DMS114 treated with DMSO at 0.1 percent for 48 hours (cell line): ENCODE results near the gene ADAMTS20.
A peak's percentile ranks its signal among the peaks of the same experiment; 100 is the strongest.
"Not testable (repeated sequence)": the region's sequence is repeated elsewhere in the genome, so short reads cannot be mapped to it uniquely, and the experiment has no call there.

ENCODE experiments used
- DNase-seq: peaks from one replicate; lab custom pipeline; 2025; ENCODE audit not compliant: unreplicated experiment; lab: John Stamatoyannopoulos, UW

Gene ADAMTS20, protein sequence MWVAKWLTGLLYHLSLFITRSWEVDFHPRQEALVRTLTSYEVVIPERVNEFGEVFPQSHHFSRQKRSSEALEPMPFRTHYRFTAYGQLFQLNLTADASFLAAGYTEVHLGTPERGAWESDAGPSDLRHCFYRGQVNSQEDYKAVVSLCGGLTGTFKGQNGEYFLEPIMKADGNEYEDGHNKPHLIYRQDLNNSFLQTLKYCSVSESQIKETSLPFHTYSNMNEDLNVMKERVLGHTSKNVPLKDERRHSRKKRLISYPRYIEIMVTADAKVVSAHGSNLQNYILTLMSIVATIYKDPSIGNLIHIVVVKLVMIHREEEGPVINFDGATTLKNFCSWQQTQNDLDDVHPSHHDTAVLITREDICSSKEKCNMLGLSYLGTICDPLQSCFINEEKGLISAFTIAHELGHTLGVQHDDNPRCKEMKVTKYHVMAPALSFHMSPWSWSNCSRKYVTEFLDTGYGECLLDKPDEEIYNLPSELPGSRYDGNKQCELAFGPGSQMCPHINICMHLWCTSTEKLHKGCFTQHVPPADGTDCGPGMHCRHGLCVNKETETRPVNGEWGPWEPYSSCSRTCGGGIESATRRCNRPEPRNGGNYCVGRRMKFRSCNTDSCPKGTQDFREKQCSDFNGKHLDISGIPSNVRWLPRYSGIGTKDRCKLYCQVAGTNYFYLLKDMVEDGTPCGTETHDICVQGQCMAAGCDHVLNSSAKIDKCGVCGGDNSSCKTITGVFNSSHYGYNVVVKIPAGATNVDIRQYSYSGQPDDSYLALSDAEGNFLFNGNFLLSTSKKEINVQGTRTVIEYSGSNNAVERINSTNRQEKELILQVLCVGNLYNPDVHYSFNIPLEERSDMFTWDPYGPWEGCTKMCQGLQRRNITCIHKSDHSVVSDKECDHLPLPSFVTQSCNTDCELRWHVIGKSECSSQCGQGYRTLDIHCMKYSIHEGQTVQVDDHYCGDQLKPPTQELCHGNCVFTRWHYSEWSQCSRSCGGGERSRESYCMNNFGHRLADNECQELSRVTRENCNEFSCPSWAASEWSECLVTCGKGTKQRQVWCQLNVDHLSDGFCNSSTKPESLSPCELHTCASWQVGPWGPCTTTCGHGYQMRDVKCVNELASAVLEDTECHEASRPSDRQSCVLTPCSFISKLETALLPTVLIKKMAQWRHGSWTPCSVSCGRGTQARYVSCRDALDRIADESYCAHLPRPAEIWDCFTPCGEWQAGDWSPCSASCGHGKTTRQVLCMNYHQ (N-terminal part only)

DNA sequence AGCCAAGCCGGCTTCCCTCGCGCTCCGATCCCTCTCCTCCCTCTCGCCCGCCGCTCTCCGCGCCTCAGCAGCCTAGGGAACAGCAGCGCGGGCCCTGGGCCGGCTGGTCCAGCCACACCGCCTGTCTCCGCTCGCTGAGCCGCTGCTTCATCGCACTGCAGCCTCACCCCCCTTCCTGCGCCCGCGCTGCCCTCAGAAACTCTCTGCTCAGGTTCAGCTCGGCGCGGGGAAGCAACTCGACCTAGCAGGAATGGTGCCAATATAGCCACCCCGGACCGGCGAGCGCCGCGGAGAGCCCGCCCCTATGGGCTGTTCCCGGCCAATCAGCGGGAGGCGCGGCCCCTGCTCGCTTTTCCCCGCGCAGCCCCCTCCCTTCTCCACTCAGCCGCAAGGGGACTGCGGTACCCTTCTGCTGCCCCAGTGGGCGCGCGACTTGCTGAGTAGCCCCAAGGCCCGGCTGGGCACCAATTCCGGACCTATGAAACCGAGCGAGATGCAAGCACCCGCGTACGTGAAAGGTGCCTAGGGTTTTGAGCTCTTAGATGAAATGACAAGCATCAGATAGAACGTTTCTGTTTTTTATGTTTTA lies at the start of gene ADAMTS20:
Gene ADAMTS20, minus strand, starts transcription at position 233 of the 589 bp plus-strand sequence. CDS start 282 bp downstream, outside the sequence.
- peak; percentile 37 for DNase-seq

DNA sequence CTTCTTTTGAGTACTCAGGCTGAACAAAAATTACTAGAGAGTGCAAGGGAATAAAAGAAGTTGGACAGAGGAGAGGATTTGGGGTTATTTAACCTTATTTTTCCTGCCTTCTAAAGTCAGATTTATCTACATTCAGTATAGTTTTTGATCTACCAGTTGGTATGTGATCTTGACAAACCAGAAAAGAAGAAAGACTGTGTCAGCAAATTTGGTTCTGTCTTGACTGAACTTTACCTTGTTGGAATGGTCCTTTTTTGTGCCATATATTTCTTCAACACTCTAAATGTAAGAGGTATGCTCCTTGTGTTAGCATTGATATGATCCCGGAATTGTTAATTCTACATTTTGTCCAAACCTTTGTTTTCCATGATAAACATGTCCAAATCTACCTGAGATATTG lies 47.7 kb upstream of the ADAMTS20 start:
- no peak for DNase-seq

DNA sequence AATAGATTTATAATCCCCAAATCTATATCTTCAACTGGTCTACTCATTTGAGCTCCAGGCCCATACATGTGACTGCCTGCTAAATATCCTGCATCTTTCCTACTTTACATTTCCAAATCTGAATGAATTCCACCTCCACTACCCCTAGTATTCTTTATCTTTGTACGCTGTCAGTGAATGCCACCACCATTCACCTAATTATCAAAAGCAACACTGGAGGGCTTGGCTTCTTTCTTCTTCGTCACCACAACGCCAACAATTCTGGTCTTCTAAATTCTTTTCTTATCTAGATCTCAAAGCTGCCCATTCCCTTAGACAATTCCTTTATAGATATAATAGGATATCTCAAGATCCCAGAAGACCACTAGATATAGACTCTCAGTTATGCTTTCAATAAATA lies 47.1 kb upstream of the ADAMTS20 start:
- DNase-seq, result no peak

DNA sequence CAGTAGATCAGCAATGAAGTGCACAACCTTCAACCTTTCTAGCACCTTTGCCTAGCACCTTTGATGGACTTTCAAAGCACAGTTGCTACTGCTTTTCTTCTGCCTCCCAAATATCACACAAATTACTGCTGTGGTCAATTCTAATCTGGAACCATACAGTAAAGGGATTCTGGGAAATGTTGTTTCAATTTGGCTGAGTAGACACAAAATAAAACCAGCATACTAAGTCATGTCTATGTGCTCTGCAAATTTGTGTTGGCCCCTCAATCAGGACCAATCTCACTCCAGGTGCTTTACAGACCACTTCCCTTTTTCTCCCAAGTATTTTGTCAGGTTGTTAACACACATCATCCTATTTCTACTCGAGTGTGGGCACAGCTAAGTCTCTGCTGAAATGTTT lies 38.3 kb upstream of the ADAMTS20 start:
- no peak for DNase-seq

DNA sequence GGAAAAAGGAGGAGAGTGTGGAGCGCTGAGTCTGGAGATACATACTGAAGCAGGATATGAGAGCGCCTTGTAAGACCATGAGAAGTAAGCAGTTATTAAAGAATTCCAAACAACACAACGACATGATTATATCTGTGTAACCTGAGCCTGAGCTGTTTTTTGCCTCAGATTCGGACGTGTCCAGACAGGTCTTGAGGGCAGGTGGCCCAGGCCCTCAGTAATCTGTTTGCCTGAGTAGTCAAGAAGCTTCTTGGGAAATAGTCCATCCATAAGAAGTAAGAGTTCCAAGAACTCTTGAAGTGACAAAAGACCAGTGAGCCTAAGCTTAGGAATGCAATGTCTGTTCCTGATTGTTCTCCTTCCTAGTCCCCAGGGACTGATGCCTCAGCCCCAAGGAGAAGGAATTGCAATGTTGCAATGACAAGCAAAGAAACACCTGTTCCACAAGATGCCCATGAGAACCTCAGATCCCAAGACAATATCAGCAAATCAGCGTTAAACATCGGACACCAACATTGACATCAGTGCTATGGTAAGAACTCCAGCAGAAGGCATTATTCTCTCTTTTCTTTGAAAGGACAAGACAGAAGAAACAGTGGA lies 34.7 kb upstream of the ADAMTS20 start:
- DNase-seq, result no peak

DNA sequence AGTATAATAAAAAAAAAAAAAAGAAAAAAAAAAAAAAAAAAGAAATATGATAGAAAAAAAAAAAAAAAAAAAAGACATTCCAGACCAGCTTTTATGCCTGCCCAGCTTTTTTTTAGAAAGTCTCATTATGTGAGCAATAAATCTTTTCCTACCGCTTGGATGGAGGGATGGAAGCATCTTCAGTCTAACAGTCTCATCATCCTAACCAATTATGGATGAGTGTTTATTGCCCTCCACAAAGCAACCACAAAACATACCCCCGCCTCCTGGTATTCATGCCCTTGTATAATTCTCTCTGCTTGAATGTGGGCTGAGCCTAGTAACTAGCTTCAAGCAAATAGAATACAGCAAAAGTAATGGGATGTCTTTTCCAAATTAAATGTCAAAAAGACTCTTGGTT lies 33.7 kb upstream of the ADAMTS20 start:
- DNase-seq, result no peak

DNA sequence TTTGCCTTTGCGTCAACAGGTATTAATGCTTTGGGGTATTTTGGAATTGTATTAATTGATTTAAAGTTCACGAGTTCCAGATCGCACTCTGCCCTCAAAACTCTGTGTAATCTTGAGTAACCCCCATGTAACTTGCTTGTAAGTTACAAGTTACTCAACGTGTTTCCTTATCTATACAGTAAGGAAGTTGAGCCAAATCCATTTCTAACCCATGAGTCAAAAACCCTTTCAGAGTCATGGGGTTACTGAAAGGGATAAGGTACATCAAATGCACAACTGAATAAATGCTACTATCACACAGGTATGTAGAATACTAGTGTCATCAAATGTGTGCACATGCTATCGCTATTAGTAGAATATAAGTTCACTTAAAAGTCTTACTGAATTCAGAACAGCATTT lies 28.6 kb upstream of the ADAMTS20 start:
- DNase-seq, result no peak

DNA sequence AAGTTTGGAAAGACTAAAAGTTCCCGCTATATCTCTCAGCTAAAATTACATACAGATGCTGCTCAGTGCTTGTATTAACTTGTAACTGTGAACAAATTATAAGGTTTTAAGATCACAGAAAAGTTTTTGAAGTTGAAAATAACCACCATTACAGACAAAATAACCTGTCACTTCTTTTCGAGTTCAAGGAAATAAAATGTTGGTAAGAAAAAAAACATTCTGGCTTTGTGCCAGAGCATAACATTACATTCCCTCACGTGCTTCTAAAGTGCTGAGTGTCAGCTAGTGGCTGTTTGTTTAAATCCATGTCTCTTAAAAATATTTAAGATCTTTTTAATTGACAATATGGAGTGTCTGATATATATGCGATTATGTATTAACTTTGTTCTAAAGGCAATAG lies 27.2 kb upstream of the ADAMTS20 start:
- DNase-seq, result no peak

DNA sequence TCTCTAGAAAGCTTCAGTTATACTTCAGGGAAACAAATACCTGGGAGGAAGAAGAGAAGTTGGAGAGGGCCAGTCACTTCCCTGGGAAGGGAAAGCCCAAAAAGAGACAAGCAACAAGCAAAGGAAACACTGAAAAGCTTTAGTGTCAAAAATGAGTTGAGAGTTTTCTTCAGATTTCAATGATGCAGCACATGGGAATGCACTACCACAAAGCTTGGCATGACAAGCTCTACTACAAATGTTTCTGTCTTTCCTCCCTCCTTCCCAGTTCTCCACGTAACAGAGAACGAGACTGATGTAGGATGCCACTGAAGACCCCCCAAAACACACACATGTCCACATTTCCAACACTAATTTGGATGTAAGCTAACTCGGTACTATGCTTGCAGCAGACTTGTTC lies 26.8 kb upstream of the ADAMTS20 start:
- DNase-seq, result no peak

DNA sequence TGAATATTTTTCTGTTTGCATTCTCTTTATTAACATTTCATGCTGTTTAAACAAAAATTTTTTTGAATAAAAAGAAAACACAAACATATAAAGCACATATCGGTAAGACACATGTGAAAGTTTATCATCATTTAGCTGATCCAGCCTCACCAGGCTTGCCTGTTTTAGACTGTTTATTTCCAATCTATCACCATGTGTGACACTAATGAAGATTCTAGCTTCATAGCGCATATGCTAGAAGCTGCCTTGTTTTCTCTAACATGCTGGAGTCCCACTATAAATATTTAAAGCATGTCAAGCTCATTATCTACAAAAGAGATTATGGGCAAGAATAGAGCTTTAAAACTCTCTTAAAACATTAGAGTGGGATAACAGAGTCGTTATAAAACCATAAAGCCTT lies 25.4 kb upstream of the ADAMTS20 start:
- no peak for DNase-seq

DNA sequence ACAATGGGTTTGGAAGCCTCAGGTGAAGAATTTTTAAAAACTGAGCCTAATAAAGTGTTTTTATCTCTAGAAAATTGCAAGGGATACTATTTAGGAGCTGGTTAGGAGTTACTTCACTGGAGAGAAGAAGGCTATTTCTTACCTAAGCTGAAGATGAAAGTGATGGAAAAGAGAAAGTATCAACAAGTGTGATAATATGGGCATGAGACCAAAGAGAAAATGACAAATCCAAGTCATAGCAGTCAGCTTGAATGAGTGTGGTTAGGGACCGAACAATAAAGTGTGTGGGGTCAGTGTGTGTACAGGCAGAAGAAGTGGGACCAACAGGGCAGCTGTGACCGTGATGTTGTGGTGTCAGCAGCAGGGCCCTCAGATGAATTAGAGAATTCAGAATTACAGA lies 24.2 kb upstream of the ADAMTS20 start:
- DNase-seq, result no peak

DNA sequence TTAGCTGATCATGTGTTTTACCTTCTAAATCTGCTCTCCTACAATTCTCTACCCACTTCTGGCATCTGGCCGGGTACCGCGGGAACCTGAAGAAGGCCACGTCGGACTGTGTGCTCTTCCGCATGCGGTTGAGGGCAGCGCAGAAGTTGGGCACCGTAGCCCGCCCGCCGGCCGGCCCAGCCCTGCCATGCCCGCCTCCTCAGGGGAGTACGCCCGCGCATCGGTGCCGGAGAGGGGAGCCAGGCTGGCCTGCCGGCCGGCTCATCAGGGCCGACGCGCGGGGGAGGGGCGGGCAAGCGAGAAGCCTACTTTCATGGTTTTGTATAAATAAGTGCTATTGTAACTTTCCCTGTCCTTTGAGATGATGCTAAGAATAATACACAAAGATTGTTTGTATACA lies 19.9 kb upstream of the ADAMTS20 start:
- DNase-seq, result no peak

DNA sequence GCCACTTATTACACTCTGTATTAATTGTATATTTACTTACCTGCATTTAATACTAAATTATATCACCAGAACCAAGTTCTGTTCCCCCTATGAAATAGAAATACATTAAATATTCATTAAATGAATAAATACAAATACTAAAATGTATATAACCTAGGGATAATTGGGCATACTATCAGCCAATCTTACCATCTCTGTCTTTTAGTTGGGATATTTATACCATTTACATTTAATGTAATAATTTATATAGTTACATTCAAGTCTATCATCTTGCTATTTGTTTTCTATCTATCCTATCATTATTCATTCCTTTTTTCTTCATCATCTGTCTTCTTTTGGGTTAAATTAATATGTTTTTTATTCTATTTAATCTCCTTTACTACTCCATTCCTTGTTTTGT lies 4.1 kb upstream of the ADAMTS20 start:
- no peak for DNase-seq

DNA sequence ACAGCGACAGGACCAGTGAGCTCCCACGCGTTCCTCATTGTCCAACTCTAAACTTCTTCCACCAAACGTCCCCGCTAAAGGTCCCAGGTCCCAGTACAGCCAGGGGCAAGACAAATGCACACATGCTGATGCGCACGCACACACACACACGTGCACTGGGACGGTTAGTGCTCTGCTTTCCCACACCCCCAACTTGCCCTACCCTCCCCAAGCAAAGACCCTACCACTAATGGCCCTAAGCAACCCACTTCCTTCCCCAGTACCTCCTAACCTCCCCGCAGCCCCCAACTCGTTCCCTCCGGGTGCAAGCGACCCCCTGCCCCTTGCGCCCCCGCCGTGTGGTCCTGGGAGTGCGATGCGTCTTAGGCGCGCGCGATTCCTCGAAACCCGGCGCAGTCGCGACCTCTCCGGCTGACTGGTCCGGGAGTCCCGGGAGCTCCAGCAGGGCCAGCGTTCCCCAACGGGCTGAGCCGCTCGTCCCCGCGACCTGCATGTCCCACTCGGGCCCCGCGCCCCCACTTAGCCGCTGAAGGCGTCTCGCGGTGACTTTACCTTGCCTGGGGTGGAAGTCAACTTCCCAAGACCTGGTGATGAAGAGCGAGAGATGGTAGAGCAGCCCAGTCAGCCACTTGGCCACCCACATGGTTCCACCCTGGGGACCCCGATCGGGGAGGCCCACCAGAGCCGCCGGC lies 578 bp downstream of the ADAMTS20 start:
- DNase-seq, result no peak

DNA sequence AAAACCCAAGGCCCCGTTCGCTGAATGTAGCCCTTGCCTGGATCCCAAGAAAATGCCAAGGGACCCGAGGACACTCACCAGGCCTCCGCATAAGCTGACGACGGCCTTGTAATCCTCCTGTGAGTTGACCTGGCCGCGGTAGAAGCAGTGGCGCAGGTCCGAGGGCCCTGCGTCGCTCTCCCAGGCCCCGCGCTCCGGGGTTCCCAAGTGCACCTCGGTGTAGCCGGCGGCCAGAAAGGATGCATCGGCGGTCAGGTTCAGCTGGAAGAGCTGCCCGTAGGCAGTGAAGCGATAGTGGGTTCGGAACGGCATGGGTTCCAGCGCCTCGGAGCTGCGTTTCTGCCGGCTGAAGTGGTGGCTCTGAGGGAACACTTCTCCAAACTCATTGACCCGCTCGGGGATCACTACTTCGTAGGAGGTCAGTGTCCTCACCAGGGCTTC lies 1.2 kb downstream of the ADAMTS20 start:
- no peak for DNase-seq

DNA sequence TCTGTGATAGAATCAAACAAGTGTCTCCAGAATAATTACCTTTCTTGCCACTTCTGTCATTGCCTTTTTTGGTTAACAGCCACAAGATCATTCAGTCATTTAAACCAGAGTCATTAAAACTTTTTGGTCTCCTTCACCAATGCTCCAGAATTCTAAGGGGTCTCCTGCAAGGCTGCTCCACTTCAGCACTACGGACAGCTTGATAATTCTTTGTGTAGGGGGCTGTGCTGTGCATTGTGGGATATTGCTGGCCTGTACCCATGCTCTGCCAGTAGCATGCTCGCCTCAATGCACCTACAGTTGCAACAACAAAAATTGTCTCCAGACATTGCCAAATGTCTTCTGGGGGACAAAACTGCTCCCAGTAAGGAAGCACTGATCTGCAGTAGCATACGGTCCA lies 7.3 kb downstream of the ADAMTS20 start:
- DNase-seq, result no peak

DNA sequence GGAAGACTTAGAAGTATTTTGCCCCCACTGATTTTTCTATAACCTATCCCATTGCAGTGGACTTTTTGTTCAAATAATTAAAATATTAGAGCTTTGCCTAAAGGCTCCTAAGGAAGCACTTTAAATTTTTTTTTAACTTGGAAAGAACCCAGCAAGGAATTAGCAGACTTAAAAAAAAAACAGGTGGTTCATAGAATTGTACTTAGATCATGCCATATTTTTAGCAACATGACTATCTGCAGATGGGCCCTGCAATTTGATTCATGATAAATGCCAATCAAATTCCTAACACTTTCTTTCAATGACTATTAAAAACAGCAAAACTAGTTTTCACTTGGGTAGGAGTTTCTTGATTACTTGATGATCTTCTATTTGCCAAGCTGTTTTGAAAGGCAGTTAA lies 11.5 kb downstream of the ADAMTS20 start:
- DNase-seq, result no peak

DNA sequence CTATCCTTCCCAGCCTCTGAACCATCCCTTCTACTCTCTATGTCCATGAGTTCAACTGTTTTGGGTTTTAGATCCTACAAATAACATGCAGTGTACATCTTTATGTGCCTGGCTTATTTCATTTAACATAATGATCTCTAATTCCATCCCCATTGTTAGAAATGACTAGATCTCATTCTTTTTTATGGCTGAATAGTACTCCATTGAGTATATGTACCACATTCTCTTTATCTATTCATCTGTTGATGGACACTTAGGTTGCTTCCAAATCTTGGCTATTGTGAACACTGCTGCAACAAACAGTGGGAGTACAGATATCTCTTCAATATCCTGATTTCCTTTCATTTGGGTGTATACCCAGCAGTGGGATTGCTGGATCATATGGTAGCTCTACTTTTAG lies 14.3 kb downstream of the ADAMTS20 start:
- not testable (repeated sequence) for DNase-seq

DNA sequence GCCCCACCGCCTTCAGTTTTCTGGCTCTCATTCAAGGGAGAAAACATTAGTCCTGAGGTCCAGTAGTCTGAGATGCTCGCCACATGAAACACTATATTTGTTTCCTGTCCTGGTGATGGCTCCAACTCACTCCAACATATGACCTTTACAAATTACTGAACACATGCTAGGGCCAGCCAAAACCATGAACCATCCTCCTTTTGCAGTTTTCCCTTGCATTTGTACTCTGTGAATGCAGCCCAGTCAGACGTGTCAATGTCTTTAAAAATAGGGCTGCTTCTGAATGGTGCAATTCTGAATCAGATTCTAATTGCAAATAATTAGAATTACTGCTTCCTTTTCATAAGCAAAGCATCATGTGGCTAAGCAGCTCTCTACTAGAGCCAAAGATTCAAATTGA lies 36.0 kb downstream of the ADAMTS20 start:
- no peak for DNase-seq

DNA sequence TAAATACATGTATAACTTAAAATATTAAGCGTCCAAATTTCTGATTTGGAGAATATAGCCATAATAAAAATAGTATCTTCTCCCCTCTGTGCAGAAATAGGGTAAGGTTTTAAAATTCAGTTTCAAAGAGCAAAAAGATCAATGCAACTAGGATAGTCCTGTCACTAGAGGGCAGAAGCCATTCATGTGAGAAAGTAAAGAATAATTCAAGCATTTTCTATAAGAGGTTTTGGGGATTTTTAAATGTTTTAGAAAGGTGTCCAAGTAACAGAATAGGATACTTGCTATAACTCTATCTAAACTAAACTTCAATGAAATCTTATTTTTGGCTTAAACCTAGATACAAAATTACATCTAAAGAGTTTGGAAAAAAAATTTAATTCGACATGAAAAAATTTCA lies 50.3 kb downstream of the ADAMTS20 start:
- DNase-seq, result peak; percentile 41
